ENCODE data around the gene TERT.

Gene TERT

GRCh38 chr5:1240496-1241260 lies 54.2 kb downstream of the TERT start:
- TF ChIP-seq, protein P1, sequence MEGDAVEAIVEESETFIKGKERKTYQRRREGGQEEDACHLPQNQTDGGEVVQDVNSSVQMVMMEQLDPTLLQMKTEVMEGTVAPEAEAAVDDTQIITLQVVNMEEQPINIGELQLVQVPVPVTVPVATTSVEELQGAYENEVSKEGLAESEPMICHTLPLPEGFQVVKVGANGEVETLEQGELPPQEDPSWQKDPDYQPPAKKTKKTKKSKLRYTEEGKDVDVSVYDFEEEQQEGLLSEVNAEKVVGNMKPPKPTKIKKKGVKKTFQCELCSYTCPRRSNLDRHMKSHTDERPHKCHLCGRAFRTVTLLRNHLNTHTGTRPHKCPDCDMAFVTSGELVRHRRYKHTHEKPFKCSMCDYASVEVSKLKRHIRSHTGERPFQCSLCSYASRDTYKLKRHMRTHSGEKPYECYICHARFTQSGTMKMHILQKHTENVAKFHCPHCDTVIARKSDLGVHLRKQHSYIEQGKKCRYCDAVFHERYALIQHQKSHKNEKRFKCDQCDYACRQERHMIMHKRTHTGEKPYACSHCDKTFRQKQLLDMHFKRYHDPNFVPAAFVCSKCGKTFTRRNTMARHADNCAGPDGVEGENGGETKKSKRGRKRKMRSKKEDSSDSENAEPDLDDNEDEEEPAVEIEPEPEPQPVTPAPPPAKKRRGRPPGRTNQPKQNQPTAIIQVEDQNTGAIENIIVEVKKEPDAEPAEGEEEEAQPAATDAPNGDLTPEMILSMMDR (IDR thresholded peaks at IDR 0.05; ENCODE audit: low read depth, low read length, missing control alignments): no peak
- no peak overlapping the region for H3K4me3 ChIP-seq (replicated peaks; ENCODE audit: low read depth, low read length)
- DNase-seq (ENCODE audit: extremely low read depth, low read depth): no peak

DNA sequence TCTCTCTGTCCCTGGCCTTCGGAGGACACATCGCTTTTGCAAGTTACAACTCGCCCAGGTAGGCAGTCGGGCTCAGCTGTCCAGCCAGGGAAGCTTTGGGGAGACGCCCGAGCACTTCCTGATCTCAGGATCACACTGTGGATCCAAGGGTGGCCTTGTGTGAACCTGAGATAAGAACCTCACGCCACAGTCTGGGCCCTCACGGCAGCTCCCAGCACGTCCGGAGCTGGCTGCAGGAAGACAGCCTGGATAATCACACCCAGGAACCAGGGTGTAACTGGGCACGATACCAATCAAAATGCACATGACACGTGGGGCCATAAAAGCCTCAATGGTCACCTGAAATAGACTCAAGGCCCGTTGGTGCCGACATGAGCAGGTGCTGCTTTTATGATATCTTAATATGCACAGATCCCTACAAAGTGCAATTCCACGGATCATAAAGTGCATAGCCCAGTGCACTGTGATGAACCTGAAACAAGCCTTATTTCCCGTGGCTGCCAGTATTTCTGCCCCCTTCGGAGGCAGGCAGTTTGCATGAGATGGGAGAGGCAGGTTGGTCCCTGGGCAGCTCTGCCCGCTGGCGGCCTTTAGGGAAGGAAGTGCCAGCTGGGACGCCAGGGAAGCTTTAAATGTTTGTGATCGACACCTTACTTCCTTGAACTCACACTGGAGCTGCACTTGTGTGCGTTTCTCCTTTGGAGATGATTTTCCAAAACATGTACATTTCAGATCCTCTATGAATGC lies 55.2 kb downstream of the TERT start:
- DNase-seq (ENCODE audit: extremely low read depth, low read depth): no peak
- TF ChIP-seq, protein P1 (IDR thresholded peaks at IDR 0.05; ENCODE audit: low read depth, low read length, missing control alignments): no peak
- no peak overlapping the region for H3K4me3 ChIP-seq (replicated peaks; ENCODE audit: low read depth, low read length)

GRCh38 chr5:1235838-1236237 lies 59.0 kb downstream of the TERT start:
- TF ChIP-seq, protein P1 (IDR thresholded peaks at IDR 0.05; ENCODE audit: low read depth, low read length, missing control alignments): no peak
- H3K4me3 ChIP-seq (replicated peaks; ENCODE audit: low read depth, low read length): no peak overlapping the region
- DNase-seq (ENCODE audit: extremely low read depth, low read depth): no peak

DNA sequence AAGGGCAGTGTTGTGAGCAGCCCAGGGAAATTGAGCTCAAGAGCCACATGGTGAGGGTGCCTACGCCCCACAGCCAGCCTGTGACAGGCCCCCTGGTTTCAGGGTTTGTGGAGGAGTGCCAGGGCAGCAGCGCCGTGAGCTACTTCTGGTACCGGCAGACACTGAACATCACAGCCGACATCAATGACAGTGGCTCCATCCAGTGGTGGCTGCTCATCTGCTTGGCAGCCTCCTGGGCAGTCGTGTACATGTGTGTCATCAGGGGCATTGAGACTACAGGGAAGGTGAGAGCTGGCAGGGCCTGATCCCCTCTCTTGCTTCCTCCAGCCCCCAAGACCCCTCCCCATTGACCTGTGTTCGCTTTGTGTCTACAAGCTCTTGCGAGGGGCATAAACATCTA lies 59.5 kb downstream of the TERT start:
- TF ChIP-seq, protein P1 (IDR thresholded peaks at IDR 0.05; ENCODE audit: low read depth, low read length, missing control alignments): no peak
- no peak for DNase-seq (ENCODE audit: extremely low read depth, low read depth)
- H3K4me3 ChIP-seq (replicated peaks; ENCODE audit: low read depth, low read length): no peak overlapping the region

DNA sequence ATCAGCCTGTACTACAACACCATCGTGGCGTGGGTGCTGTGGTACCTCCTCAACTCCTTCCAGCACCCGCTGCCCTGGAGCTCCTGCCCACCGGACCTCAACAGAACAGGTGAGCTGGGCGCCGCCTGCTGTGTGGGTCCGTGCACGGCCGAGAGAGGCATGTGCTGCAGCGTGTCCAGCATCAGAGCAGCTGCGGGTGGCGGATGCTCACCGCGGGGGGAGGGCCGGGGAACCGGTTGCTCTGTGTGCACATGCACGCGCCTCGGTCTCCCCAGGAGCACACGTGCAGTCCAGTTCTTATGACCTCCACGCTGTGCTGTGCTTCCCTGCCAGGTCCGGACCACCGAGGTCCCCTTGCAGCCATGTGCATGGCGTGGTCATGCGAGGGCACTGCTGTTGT lies 62.1 kb downstream of the TERT start:
- no peak for DNase-seq (ENCODE audit: extremely low read depth, low read depth)
- TF ChIP-seq, protein P1 (IDR thresholded peaks at IDR 0.05; ENCODE audit: low read depth, low read length, missing control alignments): no peak
- H3K4me3 ChIP-seq (replicated peaks; ENCODE audit: low read depth, low read length): no peak overlapping the region

DNA sequence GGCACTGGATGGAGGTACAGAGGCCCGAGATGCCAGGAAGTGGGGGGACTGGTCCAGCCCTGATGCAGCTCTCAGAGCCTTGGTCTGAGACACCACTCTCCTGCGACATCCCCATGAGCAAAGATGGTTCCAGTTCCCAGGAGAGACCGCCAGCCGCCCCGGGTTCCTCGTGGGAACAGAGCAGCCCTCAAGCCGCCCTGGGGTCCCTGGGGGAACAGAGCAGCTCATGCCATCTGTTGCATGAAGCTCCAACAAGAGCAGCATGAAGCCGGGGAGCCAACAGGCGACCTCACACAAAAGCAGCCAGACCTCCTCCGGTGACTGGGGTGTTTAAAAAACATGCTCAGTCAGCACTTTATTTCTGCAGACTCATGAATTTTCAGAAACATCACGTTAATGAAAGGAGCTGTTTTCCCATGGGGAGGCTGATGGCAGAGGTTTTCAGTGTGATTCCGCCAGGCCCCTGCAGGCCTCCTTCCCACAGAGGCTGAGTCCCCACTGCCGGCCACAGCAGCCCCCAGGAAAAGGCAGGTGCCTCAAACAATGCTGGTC lies 63.4 kb downstream of the TERT start:
- TF ChIP-seq, protein P1 (IDR thresholded peaks at IDR 0.05; ENCODE audit: low read depth, low read length, missing control alignments): no peak
- no peak for DNase-seq (ENCODE audit: extremely low read depth, low read depth)
- no peak overlapping the region for H3K4me3 ChIP-seq (replicated peaks; ENCODE audit: low read depth, low read length)
